A673 (cell line): Measurements from ENCODE around the gene CLASP1. TPM values are rescaled to one million over a fixed set of nuclear protein-coding genes. Genes with fewer than 3 reads are reported as not detected.

Experiments
- BruUV-seq: library from RNA; stranded (reverse); fragments of 400-500 nt; replicated peaks from 2 replicates; lab custom pipeline; 2021; lab: Mats Ljungman, UMichigan
- CTCF ChIA-PET: fragments of 300-600 bp; sonication (Branson Sonifier 250); formaldehyde crosslinking; loops from one replicate; lab custom pipeline; 2022; ENCODE audit warnings: antibody characterized with exemption; lab: Charles Lee
- POLR2A ChIA-PET: fragments of 300-600 bp; sonication (Branson Sonifier 250); formaldehyde crosslinking; loops from one replicate; lab custom pipeline; 2022; ENCODE audit warnings: antibody characterized with exemption; ENCODE audit not compliant: low non-redundant PET; lab: Charles Lee
- DNase-seq: peaks from one replicate; pipeline ENCODE4 v3.0.0-alpha.2; 2015; ENCODE audit warnings: low spot score
- H3K27ac ChIP-seq: fragments of 200-600 bp; sonication (generic); 2 replicates; pipeline ENCODE4 v1.5.1; 2016; ENCODE audit warnings: mixed run types, low read depth, mild to moderate bottlenecking, mixed read lengths, antibody characterized with exemption, low read length; ENCODE audit not compliant: poor library complexity, severe bottlenecking
- H3K27me3 ChIP-seq: fragments of 200-600 bp; sonication (generic); replicated peaks from 2 replicates; pipeline ENCODE4 v1.6.1; 2017; ENCODE audit warnings: mixed run types, low read depth, mild to moderate bottlenecking, mixed read lengths, antibody characterized with exemption, low read length; ENCODE audit not compliant: insufficient read depth, poor library complexity
- H3K36me3 ChIP-seq: fragments of 200-600 bp; sonication (generic); 2 replicates; pipeline ENCODE4 v1.6.1; 2016; ENCODE audit warnings: mixed run types, mild to moderate bottlenecking, mixed read lengths, antibody characterized with exemption, low read length; ENCODE audit not compliant: insufficient read depth, poor library complexity, severe bottlenecking
- H3K4me1 ChIP-seq: fragments of 200-600 bp; sonication (generic); 2 replicates; pipeline ENCODE4 v1.6.1; 2017; ENCODE audit warnings: mixed run types, mild to moderate bottlenecking, mixed read lengths, antibody characterized with exemption, low read length; ENCODE audit not compliant: insufficient read depth, poor library complexity, severe bottlenecking
- H3K4me3 ChIP-seq: fragments of 200-600 bp; sonication (generic); 2 replicates; pipeline ENCODE4 v1.5.1; 2016; ENCODE audit warnings: low read depth, mixed run types, mild to moderate bottlenecking, mixed read lengths, low read length; ENCODE audit not compliant: poor library complexity, severe bottlenecking
- H3K9me3 ChIP-seq: fragments of 200-600 bp; sonication (generic); 2 replicates; pipeline ENCODE4 v1.6.1; 2016; ENCODE audit warnings: mixed run types, low read depth, mild to moderate bottlenecking, mixed read lengths, antibody characterized with exemption, low read length; ENCODE audit not compliant: poor library complexity, severe bottlenecking
- CTCF ChIP-seq: fragments of 300-800, 200-600 bp; sonication (generic); conservative IDR thresholded peaks from 2 replicates; pipeline ENCODE4 v1.5.1; 2017; ENCODE audit warnings: low read depth, mild to moderate bottlenecking, antibody characterized with exemption, low read length, moderate library complexity, mixed read lengths
- EZH2 ChIP-seq: fragments of 200-600 bp; sonication (generic); IDR thresholded peaks from 2 replicates; pipeline ENCODE4 v1.6.1; 2017; ENCODE audit warnings: borderline replicate concordance, low read depth, mild to moderate bottlenecking, mixed read lengths, antibody characterized with exemption, low read length; ENCODE audit not compliant: poor library complexity, severe bottlenecking
- intact Hi-C: fragments of 100-400 bp; cut with micrococcal nuclease; formaldehyde crosslinking; loops from one replicate; pipeline ENCODE4 v1.10.0; 2022; ENCODE audit not compliant: unreplicated experiment
- total RNA-seq: library from RNA; stranded (reverse); gene quantifications from 2 replicates; pipeline ENCODE4 v1.2.3, GENCODE V29; 2021

The CLASP1 gene
- total RNA-seq, 1 experiment from 2014 or later = 69.1 TPM

GRCh38 chr2:121502246-121502645 lies 147.0 kb downstream of the CLASP1 start:
- BruUV-seq = no TSS peak
- TF ChIP-seq CTCF (no peak), EZH2 (no peak)
- no peak for DNase-seq
- POLR2A ChIA-PET = no interaction called here
- Histone ChIP-seq H3K27ac (no peak overlapping the region), H3K9me3 (peaks cover 6% of the 10 kb centered on the region), H3K4me3 (no peak overlapping the region), H3K27me3 (no peaks in the 10 kb centered on the region), H3K36me3 (peaks cover 20% of the 10 kb centered on the region), H3K4me1 (peaks cover 31% of the 10 kb centered on the region)
- intact Hi-C loops = no loop called here
- CTCF ChIA-PET = no interaction called here

- peaks cover 31% of the 10 kb centered on the region for H3K4me1 ChIP-seq
- POLR2A ChIA-PET = no interaction called here
- H3K9me3 ChIP-seq = peaks cover 6% of the 10 kb centered on the region
- DNase-seq = no peak
- no peaks in the 10 kb centered on the region for H3K27me3 ChIP-seq
- H3K4me3 ChIP-seq = no peak overlapping the region
- intact Hi-C loops = no loop called here
- peak overlapping the region; percentile 1 for H3K27ac ChIP-seq
- no peak for TF ChIP-seq CTCF
- TF ChIP-seq EZH2 = no peak
- peaks cover 22% of the 10 kb centered on the region for H3K36me3 ChIP-seq
- CTCF ChIA-PET = no interaction called here
- no TSS peak for BruUV-seq
Measured at GRCh38 chr2:121501554-121501953, 147.7 kb downstream of the CLASP1 start.

- POLR2A ChIA-PET = no interaction called here
- TF ChIP-seq CTCF (no peak), EZH2 (no peak)
Measured at GRCh38 chr2:121501031-121501430, 148.2 kb downstream of the CLASP1 start.

More at GRCh38 chr2:121501031-121501430, 148.2 kb downstream of the CLASP1 start:
- H3K27ac ChIP-seq = peak overlapping the region; percentile 1
- H3K9me3 ChIP-seq = peaks cover 6% of the 10 kb centered on the region
- BruUV-seq = no TSS peak
- peaks cover 31% of the 10 kb centered on the region for H3K4me1 ChIP-seq
- DNase-seq = peak; percentile 74
- H3K27me3 ChIP-seq = no peaks in the 10 kb centered on the region
- intact Hi-C loops = no loop called here
- peaks cover 22% of the 10 kb centered on the region for H3K36me3 ChIP-seq
- CTCF ChIA-PET = no interaction called here
- H3K4me3 ChIP-seq = no peak overlapping the region
